HG02610 (cell line): ENCODE data around the gene CHKA.

Source experiments
- ATAC-seq: cut with Tn5 transposase; IDR thresholded peaks from one replicate; pipeline ENCODE4 v1.9.1; 2021; ENCODE audit warnings: mild to moderate bottlenecking, moderate library complexity; ENCODE audit not compliant: unreplicated experiment

The CHKA gene

DNA sequence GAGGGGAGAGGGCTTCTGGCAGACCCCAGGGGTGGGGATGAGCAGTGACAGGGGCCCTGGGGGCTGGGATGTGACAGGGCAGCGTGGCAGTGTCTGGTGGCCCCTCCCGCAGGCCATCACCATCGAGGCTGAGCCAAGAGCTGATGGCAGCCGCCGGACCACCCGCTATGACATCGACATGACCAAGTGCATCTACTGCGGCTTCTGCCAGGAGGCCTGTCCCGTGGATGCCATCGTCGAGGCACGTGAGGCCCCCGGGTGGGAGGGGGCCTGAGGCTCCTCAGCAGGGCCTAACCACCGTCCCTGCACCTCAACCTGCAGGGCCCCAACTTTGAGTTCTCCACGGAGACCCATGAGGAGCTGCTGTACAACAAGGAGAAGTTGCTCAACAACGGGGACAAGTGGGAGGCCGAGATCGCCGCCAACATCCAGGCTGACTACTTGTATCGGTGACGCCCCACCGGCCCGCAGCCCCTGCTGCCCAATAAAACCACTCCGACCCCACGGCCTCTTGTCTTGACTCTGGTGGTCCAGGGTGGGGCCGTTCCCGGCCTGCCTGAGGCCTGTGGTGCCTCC is 85.0 kb downstream of the CHKA start:
- ATAC-seq = no peak

- ATAC-seq = no peak
Measured at GRCh38 chr11:68035266-68035876, 85.8 kb downstream of the CHKA start.

GRCh38 chr11:68033708-68034045 is 87.5 kb downstream of the CHKA start:
- ATAC-seq = no peak

- no peak for ATAC-seq
Measured at GRCh38 chr11:68032997-68033707, 88.0 kb downstream of the CHKA start.

DNA sequence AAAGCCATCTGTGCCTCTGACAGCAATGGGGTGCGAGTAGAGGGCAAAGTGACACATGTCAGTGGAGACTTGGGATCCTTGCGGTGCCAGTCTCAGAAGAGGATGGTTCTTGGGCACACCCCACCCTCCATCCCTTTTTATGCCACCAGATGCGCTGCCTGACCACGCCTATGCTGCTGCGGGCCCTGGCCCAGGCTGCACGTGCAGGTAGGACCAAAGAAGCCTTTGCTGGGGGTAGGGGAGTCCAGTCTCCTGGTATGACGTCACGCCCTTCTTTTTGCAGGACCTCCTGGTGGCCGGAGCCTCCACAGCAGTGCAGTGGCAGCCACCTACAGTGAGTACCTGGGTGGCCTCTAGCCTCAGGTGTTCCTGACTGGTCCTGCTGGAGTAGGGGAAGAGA is 89.2 kb downstream of the CHKA start:
- no peak for ATAC-seq

DNA sequence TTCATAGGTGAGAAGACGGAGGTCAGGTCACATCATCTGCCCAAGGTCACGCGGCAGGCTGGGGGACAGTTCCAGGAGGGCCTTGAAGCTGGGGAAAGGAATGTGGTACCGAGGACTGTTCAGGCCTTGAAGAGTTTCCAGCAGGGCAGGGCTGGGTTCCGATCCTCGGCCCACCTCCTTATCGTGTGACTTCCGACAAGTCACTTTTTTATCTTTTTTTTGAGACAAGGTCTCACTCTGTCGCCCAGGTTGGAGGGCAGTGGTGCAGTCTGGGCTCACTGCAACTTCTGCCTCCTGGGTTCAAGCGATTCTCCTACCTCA is 90.1 kb downstream of the CHKA start:
- no peak for ATAC-seq

- peak; percentile 91 for ATAC-seq
Measured at GRCh38 chr11:68030318-68031143, 90.7 kb downstream of the CHKA start, which contains the start of gene NDUFS8. Gene NDUFS8, plus strand, starts transcription at chr11:68030681. Its CDS starts 1,471 bp downstream, at chr11:68032152.

DNA sequence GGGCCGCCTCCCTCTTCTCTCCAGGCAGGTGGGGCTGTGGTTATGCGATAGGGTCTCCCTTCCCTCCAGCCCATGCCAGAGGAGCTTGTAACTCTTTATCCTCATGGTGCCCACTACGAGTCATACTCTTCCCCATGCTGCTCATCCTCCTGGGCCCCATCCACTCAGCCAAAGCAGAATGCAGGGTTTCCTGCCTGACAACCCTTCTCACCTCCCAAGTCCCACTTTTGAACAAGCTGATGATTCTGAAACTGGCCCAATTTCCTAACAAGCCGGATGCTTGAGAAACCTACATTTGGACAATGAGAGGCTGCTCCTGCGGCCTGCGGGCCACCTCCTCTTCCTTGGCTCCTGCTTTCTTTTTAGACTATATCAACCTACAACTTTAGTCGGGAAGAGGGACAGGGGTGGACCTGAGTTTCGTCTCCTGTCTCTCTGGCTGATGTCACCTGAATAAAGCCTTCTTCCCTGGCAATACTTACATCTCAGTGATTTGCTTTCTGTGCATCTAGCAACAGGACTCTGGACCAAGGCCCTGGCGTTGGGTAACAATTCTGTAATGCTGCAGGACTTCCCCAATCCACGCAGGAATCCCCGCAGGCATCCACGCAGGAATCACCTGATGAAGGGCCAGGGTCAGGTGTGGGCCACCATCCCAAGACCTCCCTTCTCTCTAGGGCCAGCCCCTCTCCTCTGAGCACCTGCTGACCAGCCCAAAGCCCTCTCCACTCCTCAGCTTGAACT is 92.2 kb downstream of the CHKA start:
- ATAC-seq = no peak

DNA sequence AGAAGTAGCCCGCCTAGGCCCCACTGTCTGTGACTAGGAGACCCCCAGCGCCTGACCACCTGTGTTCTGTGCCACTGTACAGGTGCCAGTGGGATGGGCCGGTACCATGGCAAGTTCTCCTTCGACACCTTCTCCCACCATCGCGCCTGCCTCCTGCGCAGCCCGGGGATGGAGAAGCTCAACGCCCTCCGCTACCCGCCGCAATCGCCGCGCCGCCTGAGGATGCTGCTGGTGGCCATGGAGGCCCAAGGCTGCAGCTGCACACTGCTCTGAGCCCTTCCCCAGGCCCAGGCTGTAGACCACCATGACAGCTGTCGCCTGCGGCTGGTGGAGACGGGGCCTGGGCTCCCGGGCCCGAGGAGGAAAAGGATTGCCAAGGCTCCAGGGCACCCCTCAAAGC is 93.5 kb downstream of the CHKA start:
- no peak for ATAC-seq

DNA sequence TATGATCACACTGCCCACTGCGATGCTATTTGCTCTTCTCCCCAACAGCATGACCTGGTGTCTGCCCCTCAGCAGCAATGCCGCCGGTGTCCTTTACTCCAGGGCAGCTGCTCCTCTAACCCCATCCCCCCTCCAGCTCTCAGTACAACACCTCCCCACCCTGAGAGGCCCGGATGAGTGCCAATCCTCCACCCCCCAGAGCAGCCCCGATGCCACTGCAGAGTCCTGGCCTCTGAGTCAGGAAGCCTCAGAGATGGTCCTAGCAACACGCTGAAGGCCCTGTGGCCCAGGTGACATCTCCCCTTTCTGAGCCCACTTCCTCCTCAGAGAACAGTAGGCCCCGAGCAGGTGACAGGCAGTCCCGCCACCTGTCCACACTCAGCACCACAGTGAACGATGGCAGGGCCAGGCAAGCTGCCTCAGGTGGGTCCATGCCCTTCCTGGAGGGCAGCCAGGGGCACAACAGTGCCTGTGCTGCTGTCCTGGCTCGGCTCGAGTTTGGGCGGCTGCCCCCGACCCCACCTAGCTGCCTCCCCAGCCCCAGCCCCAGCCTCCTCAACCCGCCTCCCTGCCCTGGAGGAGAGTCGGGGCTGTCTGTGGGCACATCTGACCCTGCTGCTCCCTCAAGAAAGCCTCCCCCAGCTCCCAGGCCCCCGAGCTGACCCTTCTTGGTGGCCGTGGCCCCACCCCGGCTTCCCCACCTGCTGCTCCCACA is 94.6 kb downstream of the CHKA start:
- no peak for ATAC-seq

DNA sequence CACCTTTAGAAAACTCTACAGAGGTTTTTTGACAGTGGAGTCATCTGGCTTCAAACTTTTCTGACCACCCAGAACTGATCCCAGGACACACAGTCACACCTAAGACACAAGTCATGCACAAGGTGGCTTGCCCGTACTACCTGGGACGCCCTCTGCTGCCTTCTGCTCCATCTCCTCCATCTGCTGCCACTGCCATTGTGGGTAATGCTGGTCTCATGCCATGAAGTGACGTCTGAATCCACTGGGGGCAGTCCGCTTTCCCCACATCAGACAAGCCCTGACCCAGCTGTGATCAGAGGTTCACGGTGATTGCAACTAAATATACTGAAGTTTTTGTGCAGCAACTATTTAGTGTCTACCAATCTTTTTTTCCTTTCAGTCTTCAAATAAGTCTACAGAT is 96.1 kb downstream of the CHKA start:
- no peak for ATAC-seq

DNA sequence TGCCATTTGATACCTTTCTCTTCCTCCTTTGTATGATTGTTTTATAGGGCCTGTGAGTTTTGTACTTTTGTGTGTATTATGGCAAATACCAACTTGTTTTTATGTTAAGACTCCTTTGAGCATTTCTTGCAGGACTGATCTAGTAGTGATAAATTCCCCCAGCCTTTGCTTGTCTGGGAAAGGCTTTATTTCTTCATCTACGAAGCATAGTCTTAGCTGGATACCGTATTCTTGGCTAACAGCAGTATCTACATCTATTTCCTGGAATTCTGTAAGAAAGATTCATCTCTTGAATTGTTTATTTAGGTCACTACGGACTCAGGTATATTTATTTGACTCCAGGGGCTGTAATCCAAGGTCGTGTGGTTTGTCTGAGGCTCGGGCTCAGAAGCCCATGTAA is 96.7 kb downstream of the CHKA start:
- ATAC-seq = no peak

- no peak for ATAC-seq
Measured at GRCh38 chr11:68022531-68022930, 98.7 kb downstream of the CHKA start.

- no peak for ATAC-seq
Measured at GRCh38 chr11:68021167-68021787, 99.9 kb downstream of the CHKA start.

- ATAC-seq = no peak
Measured at GRCh38 chr11:68020575-68020974, 100.6 kb downstream of the CHKA start.

DNA sequence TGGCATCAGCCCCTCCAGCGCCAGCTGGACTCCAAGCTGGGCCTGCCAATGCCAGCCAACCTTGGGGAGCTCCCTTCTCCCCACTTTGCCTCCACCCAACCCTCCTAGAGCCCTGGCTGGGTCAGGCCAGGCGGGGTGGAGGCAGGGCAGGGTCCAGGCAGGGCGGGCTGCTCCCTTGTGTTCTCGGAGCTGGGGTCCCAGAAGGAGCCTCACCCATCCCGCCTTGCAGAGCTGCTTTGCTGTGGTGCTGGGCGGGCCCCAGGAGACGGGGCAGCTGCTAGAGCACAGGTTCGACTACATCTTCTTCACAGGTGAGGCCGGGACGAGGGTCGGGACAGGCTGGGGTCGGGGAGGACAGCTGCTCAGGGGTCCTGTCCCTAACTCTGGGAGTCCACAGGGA is 101.7 kb downstream of the CHKA start:
- ATAC-seq = no peak

GRCh38 chr11:68018730-68019190 is 102.4 kb downstream of the CHKA start:
- ATAC-seq = no peak

GRCh38 chr11:68017980-68018729 is 103.0 kb downstream of the CHKA start:
- no peak for ATAC-seq
